NCI-H2107 (cell line): Measurements from ENCODE around the gene SPIRE1.
"Not testable (repeated sequence)": the region's sequence is repeated elsewhere in the genome, so short reads cannot be mapped to it uniquely, and the experiment has no call there.

Experiments
- DNase-seq: peaks from one replicate; lab custom pipeline; 2025; lab: John Stamatoyannopoulos, UW

SPIRE1 gene

DNA sequence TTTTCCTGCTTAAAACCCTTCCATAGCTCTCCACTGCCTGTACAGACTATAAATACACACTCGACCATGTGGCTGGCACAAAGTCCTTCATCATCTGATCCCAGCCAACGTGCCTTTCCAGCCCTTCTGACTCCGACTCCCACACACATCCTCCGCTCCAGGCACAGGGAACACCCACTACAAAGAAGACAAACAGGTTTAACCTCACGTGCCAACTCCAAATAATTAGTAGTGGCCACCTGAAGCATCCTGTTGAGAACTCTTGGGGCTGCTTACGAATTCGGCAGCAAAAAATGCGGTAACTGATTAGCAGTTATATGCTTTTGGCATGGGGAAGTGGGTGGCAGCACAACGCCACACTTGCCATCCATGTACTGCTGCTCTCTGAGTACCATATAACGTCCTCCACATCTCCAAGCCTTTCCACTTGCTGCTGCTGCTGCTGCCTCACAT, 12.1 kb downstream of the SPIRE1 start:
- DNase-seq = no peak

- DNase-seq = no peak
These were observed 12.7 kb downstream of the SPIRE1 start for GRCh38 chr18:12645254-12645653.

GRCh38 chr18:12643756-12644155, 14.2 kb downstream of the SPIRE1 start:
- not testable (repeated sequence) for DNase-seq

DNA sequence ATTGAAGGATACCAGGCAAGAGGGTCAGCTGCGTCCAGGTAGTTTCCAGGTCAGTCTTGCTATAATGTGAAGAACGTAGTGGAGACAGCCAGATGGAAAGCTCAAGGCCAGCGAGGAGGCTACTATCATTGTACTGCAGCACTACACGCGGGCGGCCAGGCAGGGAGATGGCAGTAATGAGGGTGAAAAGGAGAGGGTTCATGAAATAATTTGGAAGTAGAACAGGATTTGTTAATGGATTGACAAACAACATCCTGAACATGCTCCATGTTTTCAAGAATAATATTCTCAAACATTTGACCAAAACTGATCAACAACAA, 17.1 kb downstream of the SPIRE1 start:
- no peak for DNase-seq

DNA sequence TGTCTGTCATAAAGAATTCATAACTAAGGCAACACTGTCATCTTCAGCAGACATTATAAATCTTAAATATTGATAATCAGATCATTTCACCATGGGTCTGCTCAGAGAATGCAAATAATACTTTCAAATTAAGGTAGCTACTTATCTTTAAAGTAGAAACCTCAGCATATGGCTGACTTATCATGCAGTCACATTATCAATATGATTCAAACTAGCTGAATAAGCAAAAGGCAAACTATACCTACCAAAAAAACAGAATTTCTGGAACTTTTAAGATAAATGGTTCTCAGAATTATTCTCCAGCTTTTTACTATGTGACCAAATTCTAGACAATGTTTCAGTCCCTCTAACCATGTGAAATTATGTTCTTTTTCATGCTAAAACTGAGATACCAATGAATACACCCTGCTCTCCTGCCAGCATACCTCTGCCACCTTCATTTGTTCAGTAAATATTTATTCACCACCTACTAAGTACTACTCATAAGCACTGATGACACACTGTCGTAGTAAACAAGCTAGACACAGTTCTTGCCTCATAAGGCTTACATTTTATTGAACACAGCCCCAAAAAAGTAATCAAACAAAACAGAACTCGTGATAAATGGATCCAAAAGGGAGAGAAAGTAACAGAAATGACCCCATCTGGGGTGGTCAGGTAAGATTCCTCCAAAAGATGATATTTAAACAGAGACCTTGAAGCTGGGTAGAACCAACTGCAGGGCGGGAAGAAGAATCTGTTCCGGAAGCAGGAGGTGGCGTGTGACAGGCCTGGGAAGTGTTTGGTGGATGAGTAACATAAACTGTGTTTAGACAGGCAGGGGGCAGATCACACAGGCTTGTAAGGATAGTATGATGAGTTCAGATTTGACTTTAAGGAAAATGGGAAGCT, 17.7 kb downstream of the SPIRE1 start:
- no peak for DNase-seq

- no peak for DNase-seq
These were observed 19.2 kb downstream of the SPIRE1 start for GRCh38 chr18:12638644-12639124.

- no peak for DNase-seq
These were observed 19.8 kb downstream of the SPIRE1 start for GRCh38 chr18:12637901-12638643.

DNA sequence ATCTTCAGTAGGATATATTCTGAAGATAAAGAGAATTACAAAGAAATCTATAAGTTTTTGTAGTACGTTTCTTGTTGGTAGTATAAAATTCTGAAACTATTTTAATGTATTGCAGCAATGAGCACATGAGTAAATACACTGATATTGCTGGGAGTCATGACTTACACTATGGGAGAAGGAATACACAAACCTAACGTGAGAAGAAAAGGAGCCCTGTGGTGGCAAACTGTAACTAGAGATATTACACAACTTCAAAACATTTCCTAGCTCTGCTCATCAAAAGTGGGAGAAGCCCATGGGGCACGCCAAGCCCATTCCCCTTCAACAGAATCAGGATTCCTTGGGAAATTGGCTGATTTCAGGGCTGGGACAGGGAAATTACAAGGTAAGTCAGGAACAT, 20.5 kb downstream of the SPIRE1 start:
- no peak for DNase-seq

- DNase-seq = no peak
These were observed 26.0 kb downstream of the SPIRE1 start for GRCh38 chr18:12631831-12632477.

DNA sequence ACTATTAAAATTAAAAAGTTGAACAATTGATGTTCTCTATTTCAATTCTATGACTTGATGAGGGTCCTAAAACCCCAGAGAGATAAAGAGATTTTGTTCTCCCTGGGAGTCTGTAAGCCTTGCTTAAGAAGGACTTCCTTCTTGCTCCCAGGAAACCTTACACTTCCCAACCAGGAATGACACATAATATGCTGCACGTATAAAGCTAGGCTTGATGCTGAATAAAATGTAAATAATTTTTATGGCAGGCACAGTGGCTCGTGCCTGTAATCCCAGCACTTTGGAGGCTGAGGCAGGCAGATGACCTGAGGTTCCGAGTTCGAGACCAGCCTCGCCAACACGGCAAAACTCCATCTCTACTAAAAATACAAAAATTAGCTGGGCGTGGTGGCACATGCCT, 27.8 kb downstream of the SPIRE1 start:
- DNase-seq = no peak

GRCh38 chr18:12628706-12629702, 28.9 kb downstream of the SPIRE1 start:
- no peak for DNase-seq

- not testable (repeated sequence) for DNase-seq
These were observed 30.7 kb downstream of the SPIRE1 start for GRCh38 chr18:12627199-12627598.

- no peak for DNase-seq
These were observed 32.7 kb downstream of the SPIRE1 start for GRCh38 chr18:12625241-12625640.

GRCh38 chr18:12621742-12622306, 36.1 kb downstream of the SPIRE1 start:
- no peak for DNase-seq

DNA sequence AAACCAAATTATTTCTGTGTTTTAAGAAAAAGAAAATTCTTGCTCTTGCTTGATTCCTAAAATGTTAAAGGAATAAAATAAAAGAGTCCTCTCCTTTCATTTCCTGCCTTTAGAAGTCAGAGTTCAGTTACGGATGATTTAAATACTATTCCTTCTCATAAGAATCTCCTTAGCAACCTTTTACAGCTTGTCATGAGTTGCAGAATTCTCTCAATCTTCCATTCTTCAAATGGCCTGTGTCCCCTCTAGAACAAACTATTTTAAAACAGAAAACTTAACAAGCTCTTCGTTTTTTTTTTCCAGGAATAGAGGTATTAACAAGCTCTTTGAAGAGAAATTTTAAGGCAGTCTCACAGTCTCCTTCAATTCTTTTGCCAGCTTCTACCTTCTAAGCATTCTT, 42.2 kb downstream of the SPIRE1 start:
- no peak for DNase-seq

GRCh38 chr18:12608301-12608700, 49.6 kb downstream of the SPIRE1 start:
- no peak for DNase-seq

GRCh38 chr18:12606592-12607315, 51.2 kb downstream of the SPIRE1 start:
- DNase-seq = no peak

GRCh38 chr18:12604445-12605007, 53.4 kb downstream of the SPIRE1 start:
- no peak for DNase-seq

- DNase-seq = no peak
These were observed 57.9 kb downstream of the SPIRE1 start for GRCh38 chr18:12599966-12600365.

DNA sequence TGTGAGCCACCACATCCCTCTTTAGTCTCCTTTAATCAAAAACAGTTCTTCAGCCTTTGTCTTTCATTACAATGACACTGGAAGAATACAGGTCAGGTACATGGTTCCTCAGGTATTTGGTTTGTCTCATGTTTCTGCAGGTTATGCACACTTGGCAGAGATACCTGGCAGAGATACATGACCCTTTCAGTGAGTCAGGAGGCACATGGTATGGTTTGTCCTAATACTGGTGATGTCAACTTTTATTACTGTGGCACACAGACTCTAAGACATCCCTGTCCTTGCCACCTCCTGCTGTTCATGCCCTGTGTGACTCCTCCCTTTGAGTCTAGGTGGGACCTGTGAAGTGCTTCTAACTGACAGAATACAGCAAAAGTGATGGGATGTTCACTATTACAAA, 58.4 kb downstream of the SPIRE1 start:
- DNase-seq = no peak
